ENCODE results near the gene KCTD10.

Gene KCTD10, protein sequence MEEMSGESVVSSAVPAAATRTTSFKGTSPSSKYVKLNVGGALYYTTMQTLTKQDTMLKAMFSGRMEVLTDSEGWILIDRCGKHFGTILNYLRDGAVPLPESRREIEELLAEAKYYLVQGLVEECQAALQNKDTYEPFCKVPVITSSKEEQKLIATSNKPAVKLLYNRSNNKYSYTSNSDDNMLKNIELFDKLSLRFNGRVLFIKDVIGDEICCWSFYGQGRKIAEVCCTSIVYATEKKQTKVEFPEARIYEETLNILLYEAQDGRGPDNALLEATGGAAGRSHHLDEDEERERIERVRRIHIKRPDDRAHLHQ

DNA sequence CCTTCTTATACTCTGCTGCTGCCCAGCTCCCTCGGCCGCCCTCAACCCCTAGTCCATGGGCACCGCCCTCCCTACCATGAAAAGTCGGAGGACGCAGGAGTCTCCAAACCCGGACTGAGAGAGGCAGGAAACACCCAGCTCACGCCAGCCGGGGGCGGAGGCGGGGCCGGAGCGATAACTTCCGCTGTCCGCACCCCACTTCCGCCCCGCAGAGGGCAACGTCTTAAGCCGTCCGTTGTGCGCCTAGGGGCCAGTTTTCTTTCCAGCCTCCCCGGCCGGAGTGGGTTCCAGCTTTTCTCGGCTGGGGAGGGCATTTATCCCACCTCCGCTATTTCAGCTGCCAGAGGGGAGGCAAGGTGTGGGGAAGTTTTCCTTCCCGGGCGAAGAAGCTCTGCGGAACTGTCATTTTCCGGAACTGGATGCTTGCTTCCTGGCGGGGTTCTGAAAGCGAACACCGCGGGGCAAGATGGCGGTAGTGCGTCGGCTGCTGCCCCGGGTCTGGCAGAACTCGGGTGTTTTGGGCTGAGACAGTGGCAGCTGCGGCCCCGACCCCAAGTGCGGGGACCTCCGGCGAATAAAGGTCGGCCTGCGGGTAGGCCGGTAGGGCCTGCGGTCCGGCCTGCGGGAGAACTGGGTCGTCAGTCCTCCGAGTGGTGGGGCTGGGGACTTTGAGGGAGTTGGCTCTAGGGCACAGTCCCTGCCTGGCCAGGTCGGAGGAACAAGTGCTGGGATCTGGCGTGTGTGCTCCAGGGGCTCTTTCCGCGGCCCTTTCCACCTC, at the start of gene KCTD10, which contains the start of gene UBE3B:
Gene KCTD10 (minus strand): TSS at position 116 of the 778 bp plus-strand sequence. CDS start 38 bp downstream, at position 78.
Gene UBE3B (plus strand): TSS at position 450 of the 778 bp plus-strand sequence. CDS start 5,918 bp downstream, outside the sequence.
- in situ Hi-C loops (cut with MboI; ENCODE audit: low pct_unique_long_range_greater_than_20kb, low sequenced_read_pairs), result no loop called here
- DNase-seq, result peak; percentile 91

DNA sequence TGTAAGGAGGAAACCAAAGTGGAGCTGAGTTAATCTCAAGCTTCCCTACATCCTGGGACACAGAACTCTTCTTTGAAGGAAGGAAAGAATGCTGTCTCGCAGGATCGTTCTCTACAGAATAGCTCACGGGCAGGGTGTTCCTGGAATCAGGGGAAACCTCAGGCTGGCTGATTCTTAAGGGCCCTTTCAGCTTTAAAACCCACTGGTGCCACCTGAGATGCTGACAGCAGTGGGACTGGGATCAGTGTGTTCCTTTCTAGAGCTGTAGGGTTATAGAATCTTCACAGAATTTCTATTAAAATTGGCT, 48.1 kb upstream of the KCTD10 start:
- in situ Hi-C loops (cut with MboI; ENCODE audit: low pct_unique_long_range_greater_than_20kb, low sequenced_read_pairs), result loop anchor here (10.0 kb wide), 1 partner anchor 250 kb away; no protein-coding TSS in a partner anchor
- no peak for DNase-seq

DNA sequence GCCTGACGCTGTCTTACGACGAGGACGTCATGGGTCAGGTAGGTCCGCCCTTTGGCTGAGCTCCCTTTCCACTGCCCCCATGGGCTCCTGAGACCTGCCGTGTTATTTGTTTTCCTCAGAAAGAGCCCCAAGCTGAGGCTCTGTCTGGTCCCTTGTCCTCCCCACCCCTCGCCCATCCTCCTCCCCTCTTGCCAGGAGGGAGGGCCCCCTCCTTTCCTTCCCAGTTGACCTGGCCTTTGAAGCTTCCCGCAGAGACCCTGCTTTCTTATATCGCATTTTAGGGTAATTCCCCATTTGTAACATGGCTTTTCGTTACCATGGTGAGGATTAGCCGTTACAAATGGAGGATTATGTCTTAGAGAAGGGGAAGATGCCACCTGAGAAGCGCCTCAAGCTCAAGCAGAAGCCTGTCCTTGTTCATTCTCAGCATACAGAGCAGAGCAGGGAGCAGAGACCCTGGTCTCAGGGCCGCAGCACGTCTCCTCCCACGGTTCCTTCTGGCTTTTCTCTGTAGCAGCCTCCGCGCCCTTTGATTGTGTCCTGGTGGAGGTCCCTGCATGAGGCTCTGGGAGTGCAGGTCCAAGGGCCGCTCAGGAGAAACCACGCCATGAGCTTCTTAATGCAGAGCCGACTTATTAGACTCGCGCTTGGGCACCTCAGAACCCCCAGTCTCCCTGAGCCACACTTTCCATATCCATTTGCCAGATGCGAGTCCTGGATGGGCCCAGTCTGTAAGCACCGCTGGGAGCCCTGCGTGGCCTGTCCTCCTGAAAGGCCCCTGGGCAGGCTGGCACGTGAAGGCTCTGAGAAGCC, 47.6 kb upstream of the KCTD10 start:
- in situ Hi-C loops (cut with MboI; ENCODE audit: low pct_unique_long_range_greater_than_20kb, low sequenced_read_pairs), result loop anchor here (10.0 kb wide), 1 partner anchor 250 kb away; no protein-coding TSS in a partner anchor
- DNase-seq, result no peak

DNA sequence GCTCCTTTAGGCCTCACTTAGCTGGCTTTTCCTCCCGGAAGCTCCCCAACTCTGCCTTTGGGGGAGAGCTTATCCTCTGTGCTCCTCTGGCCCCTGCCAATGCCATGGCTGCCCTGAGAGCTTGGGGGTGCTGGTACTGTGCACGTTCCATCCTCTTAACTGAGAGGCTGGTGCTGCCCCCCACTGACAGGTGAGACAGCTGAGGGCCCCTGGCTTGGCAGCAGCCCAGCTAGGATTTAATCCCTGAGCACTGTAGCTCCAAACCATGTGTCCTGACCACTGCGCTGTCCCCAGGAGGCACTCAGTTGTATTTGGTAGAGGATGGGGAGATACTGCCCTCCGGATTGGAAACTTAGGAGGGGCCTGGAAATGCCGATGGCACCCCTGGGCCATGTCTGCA, 46.4 kb upstream of the KCTD10 start:
- DNase-seq, result no peak
- in situ Hi-C loops (cut with MboI; ENCODE audit: low pct_unique_long_range_greater_than_20kb, low sequenced_read_pairs), result loop anchor here (10.0 kb wide), 1 partner anchor 251 kb away; no protein-coding TSS in a partner anchor

DNA sequence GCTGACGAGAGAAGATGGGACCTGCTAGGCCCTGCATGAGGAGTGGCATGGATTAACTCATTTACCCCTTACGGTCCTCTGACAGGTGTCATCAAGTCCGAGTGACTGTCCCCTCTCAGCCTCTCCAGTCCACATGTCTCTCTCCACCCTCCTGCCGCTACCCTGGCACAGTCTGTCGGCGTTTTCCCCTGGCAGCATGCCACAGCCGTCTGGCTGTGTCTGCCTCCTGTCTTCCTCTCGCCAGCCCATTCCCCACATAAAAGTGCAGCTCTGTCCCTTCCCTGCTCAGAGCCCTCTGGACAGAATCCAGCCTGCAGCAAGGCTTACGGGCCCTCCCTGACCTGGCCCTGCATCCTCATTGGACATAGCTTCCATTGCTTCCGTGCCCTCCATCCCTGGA, 46.0 kb upstream of the KCTD10 start:
- in situ Hi-C loops (cut with MboI; ENCODE audit: low pct_unique_long_range_greater_than_20kb, low sequenced_read_pairs), result loop anchor here (10.0 kb wide), 1 partner anchor 252 kb away; no protein-coding TSS in a partner anchor

DNA sequence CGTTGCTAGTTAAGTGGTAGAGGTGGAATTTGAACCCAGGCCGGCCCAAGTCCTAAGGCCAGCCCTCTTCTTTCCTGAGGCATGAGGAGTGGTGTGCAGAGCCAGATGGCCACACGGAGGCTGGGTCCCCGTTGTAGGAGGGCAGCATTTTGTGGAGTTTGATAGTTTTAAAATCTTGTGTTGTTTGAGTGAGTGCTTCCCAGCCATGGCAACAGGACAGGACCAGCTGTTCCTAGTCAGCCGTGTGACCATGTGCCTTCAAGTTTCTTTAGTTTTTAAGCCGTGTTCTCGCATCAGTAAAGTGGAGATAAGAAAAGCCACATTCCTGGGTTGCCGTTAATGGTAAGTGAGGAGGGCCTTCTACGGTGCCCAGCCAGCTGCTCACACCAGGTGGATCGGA, 44.7 kb upstream of the KCTD10 start:
- no peak for DNase-seq
- in situ Hi-C loops (cut with MboI; ENCODE audit: low pct_unique_long_range_greater_than_20kb, low sequenced_read_pairs), result loop anchor here (10.0 kb wide), 1 partner anchor 253 kb away; no protein-coding TSS in a partner anchor

More for the DNA sequence above, 46.0 kb upstream of the KCTD10 start:
- no peak for DNase-seq

DNA sequence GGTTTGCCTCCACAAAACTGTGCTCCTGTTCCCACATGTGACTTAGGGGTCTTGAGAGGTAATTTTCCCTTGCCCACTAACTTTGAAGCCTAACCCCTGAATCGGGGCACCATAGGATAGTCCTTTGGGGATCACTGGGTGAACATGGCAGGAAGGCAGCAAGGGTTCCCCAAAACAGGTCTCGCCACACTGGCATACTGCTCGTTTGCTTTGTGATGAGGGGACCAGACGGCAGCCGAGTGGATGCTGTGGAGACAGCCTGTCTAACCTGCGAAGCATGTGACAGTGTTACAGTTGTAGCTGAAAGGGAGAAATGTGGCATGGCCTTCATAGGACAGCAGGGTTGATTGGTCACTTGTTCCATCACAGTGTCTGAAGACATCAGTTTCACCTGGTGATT, 42.7 kb upstream of the KCTD10 start:
- DNase-seq, result no peak
- in situ Hi-C loops (cut with MboI; ENCODE audit: low pct_unique_long_range_greater_than_20kb, low sequenced_read_pairs), result loop anchor here (10.0 kb wide), 1 partner anchor 255 kb away; no protein-coding TSS in a partner anchor

DNA sequence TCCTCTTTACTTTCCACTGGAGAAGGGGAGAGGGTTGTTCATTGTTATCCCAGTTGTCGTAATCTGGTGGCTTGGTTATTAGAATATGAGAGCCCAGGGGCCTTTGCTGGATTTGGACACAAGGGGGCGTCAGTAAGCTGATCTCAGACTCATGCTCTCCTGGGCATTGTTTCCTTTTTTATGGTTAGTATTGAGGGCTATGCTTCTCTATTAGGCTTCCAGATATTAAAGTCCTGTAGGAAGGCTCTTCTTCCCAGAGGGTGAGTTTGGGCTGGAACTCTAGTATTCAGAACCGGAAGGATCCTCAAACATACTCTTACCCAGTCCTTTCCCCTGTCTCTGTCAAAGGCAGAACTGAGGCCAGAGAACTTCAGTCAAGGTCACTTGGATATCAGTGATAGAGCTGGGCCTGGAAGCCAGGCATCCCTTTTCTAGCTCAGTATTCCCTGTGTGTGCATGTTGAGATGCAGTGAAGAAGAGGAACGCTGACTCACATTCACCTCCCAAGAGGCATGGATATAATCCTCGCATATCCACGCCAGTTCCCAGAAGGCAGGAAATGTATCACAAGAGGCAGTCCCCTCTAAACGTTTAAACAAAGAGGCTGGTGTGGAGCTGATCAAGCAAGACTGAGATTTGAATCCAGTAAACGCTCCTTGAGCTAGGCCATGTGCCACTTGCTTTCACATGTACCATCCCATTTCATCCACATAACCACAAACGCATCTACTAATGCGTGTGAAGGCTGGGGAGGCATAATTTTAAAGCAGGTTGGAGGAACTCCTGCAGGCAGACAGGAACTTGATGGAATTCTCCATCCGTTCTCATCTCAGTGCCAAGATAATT, 41.9 kb upstream of the KCTD10 start:
- DNase-seq, result peak; percentile 72
- in situ Hi-C loops (cut with MboI; ENCODE audit: low pct_unique_long_range_greater_than_20kb, low sequenced_read_pairs), result no loop called here

DNA sequence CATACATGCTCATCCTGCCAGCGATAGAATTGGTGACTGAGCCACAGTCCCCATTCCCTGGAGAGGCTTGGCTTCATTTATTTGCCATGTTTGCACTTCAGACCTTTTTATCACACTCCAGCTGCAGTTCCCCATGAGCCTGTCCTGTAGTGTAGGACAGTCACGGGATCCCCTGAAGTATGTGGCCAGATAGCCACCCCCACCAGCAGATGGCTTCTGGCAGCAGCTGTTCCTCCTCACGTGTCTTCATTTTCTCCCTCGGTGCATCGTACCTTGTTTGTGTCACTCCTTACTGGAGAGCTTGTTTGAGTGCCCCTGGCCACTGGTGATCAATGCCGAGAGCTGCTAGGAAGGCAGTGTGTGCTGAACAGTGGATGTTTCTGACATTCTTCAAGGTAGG, 40.5 kb upstream of the KCTD10 start:
- no peak for DNase-seq
- in situ Hi-C loops (cut with MboI; ENCODE audit: low pct_unique_long_range_greater_than_20kb, low sequenced_read_pairs), result no loop called here

DNA sequence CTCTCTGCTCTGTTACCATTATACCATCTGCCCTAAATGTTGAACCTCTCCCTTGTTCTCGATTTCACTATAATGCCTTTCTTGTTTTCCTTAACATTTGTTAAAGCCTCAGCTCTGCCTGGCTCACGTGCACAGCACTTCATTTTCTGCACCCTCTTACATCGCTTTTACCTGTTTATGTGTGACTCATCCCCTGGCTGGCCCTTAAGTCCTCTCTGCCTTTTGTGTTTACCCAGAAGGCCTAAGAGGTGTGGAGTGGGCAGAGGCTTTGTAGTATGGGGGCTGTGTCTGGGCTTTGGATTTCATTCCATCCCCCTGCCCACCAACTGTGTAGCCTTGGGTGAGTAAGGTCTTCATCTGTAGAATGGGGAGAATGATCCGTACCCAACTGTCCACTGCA, 36.9 kb upstream of the KCTD10 start:
- in situ Hi-C loops (cut with MboI; ENCODE audit: low pct_unique_long_range_greater_than_20kb, low sequenced_read_pairs), result no loop called here
- no peak for DNase-seq

DNA sequence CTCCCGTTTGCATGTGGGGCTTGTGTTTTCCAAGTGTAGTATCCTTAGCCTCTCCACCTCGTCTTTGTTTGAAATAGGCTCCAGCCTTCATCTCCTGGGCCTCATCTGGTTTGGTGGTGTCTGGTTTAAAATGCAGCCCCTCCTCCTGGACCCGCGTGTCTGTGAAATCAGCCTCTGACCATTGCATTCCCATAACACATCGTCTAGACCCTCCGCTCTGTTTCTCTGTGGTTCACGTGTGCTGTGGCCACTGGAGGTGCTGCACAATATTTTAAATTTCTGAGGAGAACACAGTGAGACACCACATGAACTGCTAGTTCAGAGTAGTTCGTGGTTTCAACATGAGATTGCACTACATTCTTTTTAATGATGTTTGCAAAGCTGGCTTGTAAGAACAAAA, 36.0 kb upstream of the KCTD10 start:
- DNase-seq, result no peak
- in situ Hi-C loops (cut with MboI; ENCODE audit: low pct_unique_long_range_greater_than_20kb, low sequenced_read_pairs), result no loop called here

DNA sequence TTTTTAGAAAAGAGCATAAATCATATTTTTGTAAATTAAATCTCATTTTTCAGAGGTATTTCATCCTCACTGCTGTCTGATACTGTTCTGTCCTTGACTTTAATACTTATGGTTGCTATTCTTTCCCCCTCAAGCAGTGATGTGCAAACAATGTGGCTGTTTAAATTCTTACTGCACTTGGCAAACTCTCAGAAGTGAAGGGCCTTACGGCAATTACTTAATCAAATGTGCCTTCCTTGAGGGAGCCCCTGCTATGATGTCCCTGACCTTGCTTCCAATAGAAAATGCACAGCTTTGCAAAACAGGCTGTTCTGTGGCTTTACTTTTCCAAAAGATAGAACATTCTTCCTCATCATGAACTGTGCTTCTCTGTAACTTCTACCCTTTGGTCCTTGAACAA, 35.5 kb upstream of the KCTD10 start:
- in situ Hi-C loops (cut with MboI; ENCODE audit: low pct_unique_long_range_greater_than_20kb, low sequenced_read_pairs), result no loop called here
- no peak for DNase-seq

DNA sequence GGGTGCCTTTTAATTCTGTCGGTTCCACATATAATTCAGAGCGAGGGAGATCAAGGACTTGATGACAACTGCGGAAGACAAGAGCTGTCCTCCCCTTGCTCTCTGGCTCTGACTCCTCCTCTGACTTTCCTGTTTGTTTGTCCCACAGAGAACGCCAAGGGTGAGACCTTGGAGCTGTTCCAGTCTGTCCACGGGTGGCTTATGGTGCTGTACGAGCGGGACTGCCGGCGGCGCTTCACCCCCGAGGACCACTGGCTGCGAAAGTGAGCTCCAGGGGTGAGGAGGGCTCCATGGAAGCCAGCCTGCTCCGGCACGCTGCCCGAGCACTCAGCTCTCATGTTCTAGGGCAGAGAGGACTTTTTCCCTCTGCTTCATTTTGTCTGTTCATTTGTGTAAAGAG, 33.1 kb upstream of the KCTD10 start:
- DNase-seq, result no peak
- in situ Hi-C loops (cut with MboI; ENCODE audit: low pct_unique_long_range_greater_than_20kb, low sequenced_read_pairs), result no loop called here

DNA sequence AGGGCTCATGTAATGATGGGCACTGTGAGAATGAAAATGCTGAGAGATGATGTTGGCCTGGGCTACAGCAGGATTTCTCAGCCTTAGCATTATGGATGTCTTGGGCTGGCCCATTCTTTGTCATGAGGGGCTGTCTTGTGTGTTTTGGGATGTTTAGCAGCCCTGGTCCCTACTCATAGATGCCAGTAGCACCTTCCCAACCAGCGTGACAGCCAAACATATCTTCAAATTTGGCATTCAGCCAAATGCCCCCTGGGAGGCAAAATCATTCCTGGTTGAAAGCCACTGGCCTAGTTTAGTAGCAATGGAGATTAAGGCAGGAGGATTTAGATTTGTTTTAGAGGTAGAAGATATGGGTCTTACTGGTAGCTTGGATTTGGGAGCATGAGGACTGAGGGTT, 27.0 kb upstream of the KCTD10 start:
- no peak for DNase-seq
- in situ Hi-C loops (cut with MboI; ENCODE audit: low pct_unique_long_range_greater_than_20kb, low sequenced_read_pairs), result no loop called here

DNA sequence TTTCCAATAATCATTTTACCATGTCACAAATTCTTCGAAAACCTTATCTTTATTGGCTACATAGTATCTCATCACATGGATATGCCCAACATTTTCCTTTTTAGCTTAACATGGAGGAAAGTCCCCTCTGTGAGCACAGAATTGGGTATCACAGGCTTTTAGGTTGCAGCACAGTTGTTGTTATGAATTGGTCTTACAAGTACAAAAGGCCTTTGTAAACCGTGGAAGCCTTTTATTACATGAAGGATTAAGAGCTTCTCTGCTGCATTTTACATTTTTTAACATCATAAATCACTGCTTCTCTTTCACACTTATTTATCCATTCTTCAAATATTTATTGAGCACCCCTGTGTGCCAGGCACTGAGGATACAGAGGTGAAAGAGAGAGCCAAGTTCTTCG, 26.5 kb upstream of the KCTD10 start:
- DNase-seq, result no peak
- in situ Hi-C loops (cut with MboI; ENCODE audit: low pct_unique_long_range_greater_than_20kb, low sequenced_read_pairs), result no loop called here

DNA sequence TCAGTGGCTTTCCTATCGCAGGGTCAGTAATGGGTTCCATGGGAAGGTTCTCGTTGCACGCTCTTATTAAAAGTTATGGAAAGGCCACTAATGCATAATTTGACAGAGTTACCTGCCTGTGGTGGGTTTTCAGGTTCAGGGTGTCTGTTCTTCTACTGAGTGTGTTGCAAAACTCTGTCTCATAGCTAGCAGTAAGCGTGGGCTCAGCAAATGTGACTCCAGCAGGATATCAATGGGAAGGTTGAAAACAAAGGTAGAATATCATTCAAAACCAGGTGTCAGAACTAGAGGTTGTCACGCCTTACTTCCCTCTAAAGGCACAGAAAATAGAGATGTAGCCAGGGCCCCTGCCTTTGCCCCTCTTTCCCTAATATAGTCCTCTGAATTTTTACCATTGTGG, 25.2 kb upstream of the KCTD10 start:
- no peak for DNase-seq
- in situ Hi-C loops (cut with MboI; ENCODE audit: low pct_unique_long_range_greater_than_20kb, low sequenced_read_pairs), result no loop called here

DNA sequence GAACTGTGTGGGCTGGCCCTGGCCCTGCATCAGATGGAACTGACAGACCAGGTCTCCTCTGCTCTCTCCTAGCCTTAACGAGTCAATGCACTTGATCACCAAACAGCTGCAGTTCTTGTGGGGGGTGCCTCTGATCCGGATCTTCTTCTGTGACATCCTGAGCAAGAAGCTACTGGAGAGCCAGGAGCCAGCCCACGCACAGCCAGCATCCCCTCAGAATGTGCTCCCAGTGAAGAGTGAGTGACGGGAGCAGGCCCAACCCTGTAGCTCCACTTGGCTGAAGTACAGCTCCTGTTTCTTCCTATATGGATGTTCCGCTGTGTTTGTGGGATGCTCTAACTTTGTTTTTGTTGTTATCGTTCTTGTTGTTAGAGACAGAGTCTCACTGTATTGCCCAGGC, 24.2 kb upstream of the KCTD10 start:
- no peak for DNase-seq
- in situ Hi-C loops (cut with MboI; ENCODE audit: low pct_unique_long_range_greater_than_20kb, low sequenced_read_pairs), result no loop called here

DNA sequence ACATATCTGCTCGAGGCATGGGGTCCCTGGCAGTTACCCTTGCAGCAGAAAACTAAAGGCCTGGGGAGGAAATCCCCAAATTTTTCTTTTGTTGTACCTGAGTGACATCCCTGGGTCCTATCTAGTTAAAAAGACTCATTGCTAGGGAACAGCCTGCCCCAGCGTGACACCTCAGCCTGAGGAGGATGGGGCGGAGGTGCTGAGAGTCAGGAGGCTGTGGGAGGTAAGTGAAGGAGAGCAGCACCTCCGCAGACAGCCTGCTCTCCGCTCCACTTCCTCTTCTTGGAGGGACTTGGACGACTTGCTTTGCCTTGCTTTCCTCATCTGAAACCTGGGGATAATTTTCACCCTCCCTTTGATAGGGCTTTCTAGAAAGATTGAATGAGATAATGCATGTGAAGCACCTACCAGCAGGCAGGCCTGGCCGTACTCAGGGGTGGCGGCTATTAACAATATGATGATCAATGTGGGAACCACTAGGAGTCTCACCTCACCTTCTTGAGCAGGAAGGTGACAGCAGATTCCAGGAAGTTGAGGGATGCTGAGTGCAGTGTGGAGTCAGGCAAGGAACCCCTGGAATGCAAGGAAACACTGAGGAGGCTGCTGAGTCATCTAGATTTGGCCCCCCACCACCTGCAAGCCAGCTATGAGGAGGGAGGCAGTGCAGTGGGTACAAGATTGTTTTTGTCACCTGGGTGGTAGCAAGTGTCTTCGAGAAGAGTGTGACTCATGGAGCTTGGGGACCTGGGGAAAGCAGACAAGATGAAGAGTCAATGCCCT, 23.5 kb upstream of the KCTD10 start:
- in situ Hi-C loops (cut with MboI; ENCODE audit: low pct_unique_long_range_greater_than_20kb, low sequenced_read_pairs), result no loop called here
- DNase-seq, result no peak
